ENCODE measurements around the gene WDTC1. TPM values are rescaled to one million over a fixed set of nuclear protein-coding genes. Genes with fewer than 3 reads are reported as not detected.

WDTC1 gene
- total and polyA plus RNA-seq, 2 donors (not counting 1 experiment from before 2014, with no cell fraction given), result 32.5 to 69.1 TPM

DNA sequence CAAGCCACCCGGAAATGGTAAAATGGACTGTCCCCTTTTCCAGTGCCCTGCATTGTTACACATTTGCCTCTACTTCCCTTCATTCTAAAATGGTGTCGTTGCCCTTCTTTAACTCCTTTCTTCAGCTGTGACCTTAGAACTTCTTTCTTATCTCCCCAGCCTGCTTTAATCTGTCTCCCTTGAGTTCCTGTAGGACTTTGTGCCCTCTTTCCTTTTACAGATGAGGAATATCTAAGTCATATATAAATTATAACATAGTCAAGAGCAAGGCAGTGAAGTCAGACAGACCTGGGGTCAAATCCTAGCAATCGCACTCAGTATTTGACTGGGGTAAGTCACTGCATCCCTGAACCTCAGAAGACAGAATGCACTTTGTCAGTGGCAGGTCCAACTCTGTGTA is 56.1 kb downstream of the WDTC1 start:
- Mint-ChIP-seq H3K4me1 (no peaks in the 10 kb centered on the region), H3K9me3 (ENCODE audit: insufficient read depth) (no peaks in the 10 kb centered on the region), H3K4me3 (no peak overlapping the region), H3K27me3 (no peaks in the 10 kb centered on the region), H3K27ac (no peak overlapping the region)
- Histone ChIP-seq H2AFZ (ENCODE audit: insufficient read depth, low read depth, low read length, poor library complexity, severe bottlenecking) (no peak overlapping the region), H3K36me3 (replicated peaks in 1 of 2; ENCODE audit: control extremely low read depth in 1 of 2, control insufficient read depth in 1 of 2, extremely low read depth in 1 of 2, insufficient read depth in 2 of 2, low read length in 1 of 2) (peaks cover 9 to 59% of the 10 kb centered on the region in 2 experiments), H4K20me1 (ENCODE audit: control insufficient read depth, insufficient read depth, low read length, poor library complexity, severe bottlenecking) (no peaks in the 10 kb centered on the region), H3K27me3 (replicated peaks in 1 of 4; ENCODE audit: control extremely low read depth in 1 of 4, control insufficient read depth in 3 of 4, insufficient read depth in 4 of 4, low read length in 3 of 4) (no peaks in the 10 kb centered on the region), H3K9me3 (ENCODE audit: control extremely low read depth in 1 of 3, control insufficient read depth in 2 of 3, insufficient read depth in 1 of 3, low read length in 2 of 3) (no peaks in the 10 kb centered on the region), H3K4me2 (replicated peaks; ENCODE audit: low read depth, low read length, poor library complexity, severe bottlenecking) (no peak overlapping the region), H3K9ac (ENCODE audit: low read length) (no peak overlapping the region), H3K4me3 (ENCODE audit: control extremely low read depth in 1 of 5, extremely low read depth in 1 of 5, insufficient read depth in 1 of 5, low read depth in 2 of 5, low read length in 4 of 5) (no peak overlapping the region), H3K79me2 (ENCODE audit: control insufficient read depth, insufficient read depth, low read length) (peaks cover 6% of the 10 kb centered on the region), H3K27ac (ENCODE audit: low read length in 2 of 2) (no peak overlapping the region), H3K4me1 (ENCODE audit: control insufficient read depth in 2 of 2, insufficient read depth in 2 of 2, low read length in 2 of 2) (no peaks in the 10 kb centered on the region)
- CTCF ChIA-PET, result interaction anchor here (0.8 to 7.1 kb wide), 5 partner anchors 9 to 246 kb away, joined by 3 to 40 read pairs (median 4); no protein-coding TSS in a partner anchor
- ATAC-seq (ENCODE audit: low read depth), result no peak
- 83% methylated on average over 2 of the region's 3 CpGs for WGBS (ENCODE audit: insufficient coverage)
- no peak for DNase-seq
- TF ChIP-seq EZH2 (IDR thresholded peaks at IDR 0.05; ENCODE audit: borderline replicate concordance, insufficient read depth, low read depth, low read length, poor library complexity, severe bottlenecking), result no peak
- TF ChIP-seq, protein P1, sequence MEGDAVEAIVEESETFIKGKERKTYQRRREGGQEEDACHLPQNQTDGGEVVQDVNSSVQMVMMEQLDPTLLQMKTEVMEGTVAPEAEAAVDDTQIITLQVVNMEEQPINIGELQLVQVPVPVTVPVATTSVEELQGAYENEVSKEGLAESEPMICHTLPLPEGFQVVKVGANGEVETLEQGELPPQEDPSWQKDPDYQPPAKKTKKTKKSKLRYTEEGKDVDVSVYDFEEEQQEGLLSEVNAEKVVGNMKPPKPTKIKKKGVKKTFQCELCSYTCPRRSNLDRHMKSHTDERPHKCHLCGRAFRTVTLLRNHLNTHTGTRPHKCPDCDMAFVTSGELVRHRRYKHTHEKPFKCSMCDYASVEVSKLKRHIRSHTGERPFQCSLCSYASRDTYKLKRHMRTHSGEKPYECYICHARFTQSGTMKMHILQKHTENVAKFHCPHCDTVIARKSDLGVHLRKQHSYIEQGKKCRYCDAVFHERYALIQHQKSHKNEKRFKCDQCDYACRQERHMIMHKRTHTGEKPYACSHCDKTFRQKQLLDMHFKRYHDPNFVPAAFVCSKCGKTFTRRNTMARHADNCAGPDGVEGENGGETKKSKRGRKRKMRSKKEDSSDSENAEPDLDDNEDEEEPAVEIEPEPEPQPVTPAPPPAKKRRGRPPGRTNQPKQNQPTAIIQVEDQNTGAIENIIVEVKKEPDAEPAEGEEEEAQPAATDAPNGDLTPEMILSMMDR (IDR thresholded peaks at IDR 0.05), result no peak
- intact Hi-C loops (cut with micrococcal nuclease), result no loop called here
- POLR2A ChIA-PET, result no interaction called here

DNA sequence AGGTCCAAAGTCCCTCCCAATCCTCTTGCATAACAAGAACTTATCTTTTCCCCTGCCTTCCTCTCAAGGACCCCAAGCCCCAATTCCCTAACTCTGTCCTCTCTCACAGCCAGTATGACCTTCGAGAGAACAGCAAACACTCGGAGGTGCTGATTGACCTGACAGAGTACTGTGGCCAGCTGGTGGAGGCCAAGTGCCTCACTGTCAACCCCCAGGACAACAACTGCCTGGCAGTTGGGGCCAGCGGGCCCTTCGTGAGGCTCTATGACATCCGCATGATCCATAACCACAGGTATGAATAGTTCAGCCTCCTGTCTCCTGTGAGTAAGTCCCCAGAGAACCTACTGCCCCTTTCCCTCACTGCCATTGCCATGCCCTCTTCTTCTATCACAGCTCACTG is 57.7 kb downstream of the WDTC1 start:
- no peaks in the 10 kb centered on the region for H3K4me1 ChIP-seq (ENCODE audit: control insufficient read depth in 2 of 2, insufficient read depth in 2 of 2, low read length in 2 of 2)
- H3K4me2 ChIP-seq (replicated peaks; ENCODE audit: low read depth, low read length, poor library complexity, severe bottlenecking), result no peak overlapping the region
- H3K27me3 ChIP-seq (replicated peaks in 1 of 4; ENCODE audit: control extremely low read depth in 1 of 4, control insufficient read depth in 3 of 4, insufficient read depth in 4 of 4, low read length in 3 of 4), result no peaks in the 10 kb centered on the region
- no peak overlapping the region for H3K9ac ChIP-seq (ENCODE audit: low read length)
- peaks cover 9 to 66% of the 10 kb centered on the region in 2 experiments for H3K36me3 ChIP-seq (replicated peaks in 1 of 2; ENCODE audit: control extremely low read depth in 1 of 2, control insufficient read depth in 1 of 2, extremely low read depth in 1 of 2, insufficient read depth in 2 of 2, low read length in 1 of 2)
- ChIA-PET POLR2A (interaction anchor here (0.6 kb wide), 1 partner anchor 222 kb away, joined by 4 read pairs; no protein-coding TSS in a partner anchor), CTCF (interaction anchor here (0.8 to 13.5 kb wide), 7 partner anchors 8 to 247 kb away, joined by 3 to 297 read pairs (median 40); partner anchors contain the start of gene GPR3)
- TF ChIP-seq, protein P1 (IDR thresholded peaks at IDR 0.05), result no peak
- no peak for TF ChIP-seq EZH2 (IDR thresholded peaks at IDR 0.05; ENCODE audit: borderline replicate concordance, insufficient read depth, low read depth, low read length, poor library complexity, severe bottlenecking)
- no peaks in the 10 kb centered on the region for H4K20me1 ChIP-seq (ENCODE audit: control insufficient read depth, insufficient read depth, low read length, poor library complexity, severe bottlenecking)
- H3K79me2 ChIP-seq (ENCODE audit: control insufficient read depth, insufficient read depth, low read length), result peaks cover 6% of the 10 kb centered on the region
- Mint-ChIP-seq H3K27me3 (no peaks in the 10 kb centered on the region), H3K4me1 (no peaks in the 10 kb centered on the region), H3K27ac (no peak overlapping the region), H3K4me3 (no peak overlapping the region), H3K9me3 (ENCODE audit: insufficient read depth) (no peaks in the 10 kb centered on the region)
- WGBS (ENCODE audit: insufficient coverage), result 98% methylated on average over 5 of the region's 5 CpGs
- no peak overlapping the region for H3K4me3 ChIP-seq (ENCODE audit: control extremely low read depth in 1 of 5, extremely low read depth in 1 of 5, insufficient read depth in 1 of 5, low read depth in 2 of 5, low read length in 4 of 5)
- H3K27ac ChIP-seq (ENCODE audit: low read length in 2 of 2), result no peak overlapping the region
- intact Hi-C loops (cut with micrococcal nuclease), result no loop called here
- H3K9me3 ChIP-seq (ENCODE audit: control extremely low read depth in 1 of 3, control insufficient read depth in 2 of 3, insufficient read depth in 1 of 3, low read length in 2 of 3), result no peaks in the 10 kb centered on the region
- H2AFZ ChIP-seq (ENCODE audit: insufficient read depth, low read depth, low read length, poor library complexity, severe bottlenecking), result no peak overlapping the region
- DNase-seq (no peak), ATAC-seq (ENCODE audit: low read depth) (no peak)

Measured in B cell (primary cell).